ENCODE results near the gene TNS4.

The TNS4 gene

GRCh38 chr17:40534371-40535189 lies 33.2 kb upstream of the TNS4 start:
- DNase-seq: no peak

GRCh38 chr17:40533896-40534295 lies 32.5 kb upstream of the TNS4 start:
- no peak for DNase-seq

- DNase-seq: no peak
These were observed 31.3 kb upstream of the TNS4 start for GRCh38 chr17:40532520-40533253.

GRCh38 chr17:40531051-40531991 lies 29.9 kb upstream of the TNS4 start:
- DNase-seq: peak; percentile 89

GRCh38 chr17:40530531-40530994 lies 29.1 kb upstream of the TNS4 start:
- no peak for DNase-seq

- no peak for DNase-seq
These were observed 28.6 kb upstream of the TNS4 start for GRCh38 chr17:40529991-40530390.

GRCh38 chr17:40528692-40529417 lies 27.4 kb upstream of the TNS4 start:
- DNase-seq: no peak

- no peak for DNase-seq
These were observed 25.2 kb upstream of the TNS4 start for GRCh38 chr17:40526668-40527067.

GRCh38 chr17:40525294-40525693 lies 23.9 kb upstream of the TNS4 start:
- no peak for DNase-seq

GRCh38 chr17:40524243-40524965 lies 23.0 kb upstream of the TNS4 start:
- DNase-seq: no peak

- no peak for DNase-seq
These were observed 21.5 kb upstream of the TNS4 start for GRCh38 chr17:40522961-40523310.

- no peak for DNase-seq
These were observed 21.0 kb upstream of the TNS4 start for GRCh38 chr17:40522250-40522960.

GRCh38 chr17:40520991-40521453 lies 19.6 kb upstream of the TNS4 start:
- DNase-seq: no peak

- no peak for DNase-seq
These were observed 17.8 kb upstream of the TNS4 start for GRCh38 chr17:40519089-40519775.

- DNase-seq: no peak
These were observed 17.1 kb upstream of the TNS4 start for GRCh38 chr17:40518401-40519088.

GRCh38 chr17:40517981-40518380 lies 16.6 kb upstream of the TNS4 start:
- no peak for DNase-seq

GRCh38 chr17:40517286-40517662 lies 15.9 kb upstream of the TNS4 start:
- DNase-seq: no peak

- DNase-seq: no peak
These were observed 15.3 kb upstream of the TNS4 start for GRCh38 chr17:40516581-40517285.

GRCh38 chr17:40515491-40516041 lies 14.1 kb upstream of the TNS4 start:
- DNase-seq: peak; percentile 33
